Smooth muscle cell of the umbilical artery (primary cell): ENCODE data around the gene VSTM5. TPM values are rescaled to one million over a fixed set of nuclear protein-coding genes. Genes with fewer than 3 reads are reported as not detected.

Source experiments
- total RNA-seq: library from RNA; depleted of rRNA; stranded (reverse); fragments of >200 nt; gene quantifications from 2 replicates; pipeline ENCODE4 v1.2.3, GENCODE V29; 2014

VSTM5 gene
- 0.32 TPM in 1 of 2 replicates, not detected in the other for total RNA-seq

GRCh38 chr11:93850594-93851018, at the start of gene VSTM5:
Gene VSTM5, minus strand, starts transcription at chr11:93850618. Its CDS starts 116 bp downstream, at chr11:93850502.

GRCh38 chr11:93784145-93784934, 66.1 kb downstream of the VSTM5 start, which contains the start of gene MED17:
Gene MED17, plus strand, starts transcription at chr11:93784282. Its CDS starts 232 bp downstream, at chr11:93784514.

Other genes with a start within 250 kb of the VSTM5 start
- gene CEP295, start 188.9 kb downstream of the VSTM5 start, total RNA-seq: 12.2 and 22.3 TPM in 2 replicates
- 158 and 289 TPM in 2 replicates for gene TAF1D, start 109.1 kb downstream of the VSTM5 start, total RNA-seq
- gene C11orf54, start 108.9 kb downstream of the VSTM5 start, total RNA-seq: 20.8 and 21.8 TPM in 2 replicates
- gene MED17, start 66.3 kb downstream of the VSTM5 start, total RNA-seq: 33.9 and 35.4 TPM in 2 replicates
- under 0.01 and 0.09 TPM in 2 replicates for gene HEPHL1, start 170.7 kb upstream of the VSTM5 start, total RNA-seq